NCI-H345 (cell line): ENCODE data around the gene TRPM3.

Experiments
- DNase-seq: peaks from one replicate; lab custom pipeline; 2025; lab: John Stamatoyannopoulos, UW

Gene TRPM3

DNA sequence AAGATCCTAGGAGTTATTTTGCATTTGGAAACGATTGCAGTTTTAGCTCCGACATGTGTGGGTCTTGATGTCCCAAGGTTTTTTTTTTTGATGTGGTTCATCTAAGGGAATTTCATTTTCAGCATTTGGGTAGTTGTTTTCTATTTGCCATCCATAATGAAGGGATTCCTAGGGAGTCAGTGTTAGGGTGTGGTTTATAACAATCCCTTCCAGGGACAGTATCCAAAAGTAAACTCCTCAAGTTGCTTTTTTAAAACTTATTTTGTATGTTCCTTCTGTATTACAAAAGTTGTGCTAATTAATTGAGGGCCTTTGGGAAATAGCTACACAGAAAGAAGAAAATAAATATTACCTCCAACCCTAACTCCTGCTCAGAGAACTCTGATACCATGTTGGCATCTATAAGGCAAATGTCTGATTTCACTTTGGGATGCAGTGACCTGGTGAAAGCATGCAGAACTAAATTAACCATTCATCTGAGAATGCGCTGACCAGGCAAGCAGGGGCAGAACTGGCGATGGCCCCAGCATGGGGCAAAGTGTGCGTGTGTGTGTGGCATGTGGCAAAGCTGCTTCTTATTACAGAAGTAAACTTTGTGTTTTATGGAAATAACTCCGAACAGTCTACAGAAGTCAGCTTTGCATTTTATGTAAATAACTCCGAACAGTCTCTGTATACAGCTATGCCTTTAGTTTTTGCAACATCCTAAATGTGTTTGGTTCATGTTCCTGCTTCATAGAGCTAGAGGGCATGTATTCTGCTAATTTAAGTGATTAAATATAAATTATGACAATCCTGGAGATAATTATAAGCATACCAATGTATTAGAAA, 237.2 kb downstream of the TRPM3 start:
- no peak for DNase-seq

DNA sequence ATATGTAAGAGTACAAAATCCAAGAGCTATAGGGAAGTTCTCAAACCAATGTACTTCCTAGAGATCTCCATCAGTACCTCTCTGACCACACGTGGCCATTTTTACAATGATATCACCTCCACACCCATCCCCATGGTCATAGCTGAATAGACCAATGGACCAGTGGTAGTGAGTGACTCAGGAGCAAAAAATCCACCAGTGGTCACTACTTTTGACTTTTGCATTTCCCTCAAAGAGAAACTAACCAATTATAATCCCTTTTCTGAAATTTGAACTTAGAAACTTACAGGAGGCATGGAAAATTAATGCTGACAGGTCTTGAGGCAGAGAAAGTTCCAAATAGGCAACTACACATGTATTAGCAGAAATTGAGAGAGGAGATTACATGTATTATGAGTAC, 238.4 kb downstream of the TRPM3 start:
- DNase-seq, result no peak

- DNase-seq, result no peak
Observed at GRCh38 chr9:70881333-70881732, 240.1 kb downstream of the TRPM3 start.

DNA sequence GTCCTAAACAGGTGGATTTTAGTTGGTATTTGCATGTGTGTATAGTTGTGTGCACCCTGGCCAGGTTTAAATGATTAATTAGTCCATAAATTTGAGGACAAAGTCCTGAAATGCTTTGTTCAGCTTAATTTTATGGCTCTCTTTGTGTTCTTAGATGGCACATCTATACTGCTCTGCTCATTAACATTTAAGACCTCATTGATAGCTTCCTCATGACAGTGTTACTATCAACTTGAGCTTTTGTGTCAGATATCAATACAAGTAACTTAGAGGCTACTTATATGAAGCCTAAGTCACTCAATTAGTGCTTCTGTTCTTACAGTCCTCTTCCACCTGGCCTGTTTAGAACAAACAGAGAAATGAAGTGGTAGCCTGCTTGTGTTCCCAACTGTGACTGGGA, 240.9 kb downstream of the TRPM3 start:
- DNase-seq, result no peak

- DNase-seq, result no peak
Observed at GRCh38 chr9:70878576-70878975, 242.8 kb downstream of the TRPM3 start.

DNA sequence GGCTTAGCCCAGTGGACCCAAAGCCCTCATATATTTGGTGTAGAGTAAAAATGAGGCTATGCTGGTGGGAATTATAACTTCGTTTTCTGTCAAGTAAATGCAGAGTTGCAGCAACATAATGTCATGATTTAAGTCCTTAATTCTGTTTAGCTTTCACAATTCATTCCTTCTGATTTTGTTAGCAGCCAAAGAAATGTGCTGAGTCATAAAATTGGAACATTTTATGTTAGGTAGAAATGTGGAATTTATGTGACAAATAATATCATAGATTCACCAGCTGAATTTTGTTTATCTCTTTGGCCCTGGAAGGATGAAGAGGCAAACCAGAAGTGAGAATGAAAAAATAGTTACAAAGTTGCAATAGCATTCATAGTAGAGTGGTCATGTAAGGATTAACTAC, 247.0 kb downstream of the TRPM3 start:
- DNase-seq, result no peak

DNA sequence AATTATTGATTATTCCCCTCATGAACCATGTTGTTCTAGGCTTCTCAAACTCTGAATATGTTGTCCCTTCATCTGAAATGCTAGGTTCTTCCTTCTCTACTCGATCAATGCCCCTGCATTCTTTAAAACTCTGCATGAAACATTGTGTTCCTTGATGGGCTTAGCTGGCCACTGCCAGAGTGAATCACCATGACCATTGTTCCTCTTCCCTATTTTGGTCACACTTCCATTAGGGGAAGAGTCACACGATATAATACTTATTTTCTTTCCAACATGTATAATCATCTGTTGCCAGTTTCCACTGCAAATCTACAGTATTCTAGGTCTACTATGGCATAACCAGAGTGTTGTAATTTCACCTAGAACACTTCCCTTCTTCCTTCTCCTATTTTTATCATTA, 247.9 kb downstream of the TRPM3 start:
- no peak for DNase-seq

- DNase-seq, result no peak
Observed at GRCh38 chr9:70868661-70869652, 252.5 kb downstream of the TRPM3 start.

DNA sequence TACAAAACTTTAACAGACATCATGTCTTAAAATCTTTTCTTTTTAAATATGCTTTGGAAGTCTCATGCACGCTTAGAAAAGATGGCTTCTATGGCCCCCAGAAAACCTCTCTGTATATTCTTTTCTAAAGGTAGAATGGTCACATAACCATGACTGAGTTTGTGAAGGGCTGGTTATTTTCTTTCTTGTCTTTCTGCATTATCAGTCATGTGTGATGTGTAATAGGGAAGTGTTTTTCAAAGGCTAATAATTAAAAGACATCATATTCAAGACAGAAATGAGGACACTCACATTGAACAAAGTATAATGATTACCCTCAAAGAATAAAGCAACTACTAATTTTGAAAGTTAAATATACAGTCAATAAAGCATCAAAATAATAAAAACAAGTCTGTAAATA, 253.4 kb downstream of the TRPM3 start:
- DNase-seq, result no peak

DNA sequence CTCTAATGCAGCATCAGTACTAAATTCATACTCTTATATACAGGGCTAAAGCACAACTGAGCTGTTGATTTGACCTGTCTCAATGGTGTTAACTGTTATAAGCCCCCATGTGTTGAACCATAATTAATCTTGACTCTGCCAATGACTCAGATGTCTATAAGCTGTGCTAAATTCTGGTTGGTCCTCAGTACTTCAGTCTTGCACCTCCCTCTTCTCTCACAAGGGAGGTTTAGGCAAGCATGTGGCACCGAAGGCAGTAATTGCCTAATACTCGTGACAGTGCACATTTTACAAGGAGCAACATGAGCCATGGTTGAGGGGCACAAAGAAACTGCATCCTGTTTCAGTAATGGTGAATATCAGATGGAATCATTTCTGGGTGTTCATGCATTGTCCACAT, 255.9 kb downstream of the TRPM3 start:
- no peak for DNase-seq

DNA sequence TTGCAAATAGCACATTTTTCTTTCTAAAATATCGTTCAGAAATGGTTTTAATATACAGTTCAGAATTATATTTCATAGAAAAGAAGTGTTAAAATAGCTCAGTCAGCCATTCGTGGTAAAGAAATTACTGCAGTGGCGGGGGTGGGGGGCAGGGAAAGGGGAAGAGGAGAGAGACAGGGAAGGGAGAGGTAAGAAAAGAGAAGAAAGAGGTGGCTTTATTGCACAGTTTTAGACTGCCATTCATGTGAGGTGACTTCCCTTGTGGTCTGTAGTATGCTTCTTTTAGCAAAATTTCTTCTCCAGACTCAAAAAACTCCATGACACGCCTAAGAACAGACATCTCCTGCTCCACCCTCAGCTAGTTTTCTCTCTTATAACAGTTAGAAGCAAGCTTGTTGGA, 259.6 kb downstream of the TRPM3 start:
- no peak for DNase-seq

GRCh38 chr9:70861376-70861775, 260.0 kb downstream of the TRPM3 start:
- DNase-seq, result no peak

- DNase-seq, result no peak
Observed at GRCh38 chr9:70859694-70860093, 261.7 kb downstream of the TRPM3 start.

DNA sequence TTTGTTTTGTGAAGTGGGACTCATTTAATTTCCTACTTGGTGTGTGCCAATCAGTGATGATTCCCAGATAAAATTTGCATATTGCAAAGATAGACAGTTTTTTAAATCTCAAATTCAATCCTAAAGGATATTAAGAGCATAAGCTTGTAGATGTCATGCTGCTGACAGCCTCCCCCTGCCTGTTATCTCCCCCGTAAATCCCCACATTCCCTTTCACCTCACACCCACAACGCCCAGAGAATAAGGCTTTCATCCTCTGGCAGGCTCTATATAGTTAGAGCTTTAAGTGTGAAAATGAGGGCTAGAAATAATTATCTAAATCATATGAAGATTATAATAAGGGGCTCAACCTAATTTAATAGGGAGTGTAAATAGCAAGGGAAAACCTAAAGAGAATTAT, 265.0 kb downstream of the TRPM3 start:
- DNase-seq, result no peak

- DNase-seq, result no peak
Observed at GRCh38 chr9:70852711-70853240, 268.6 kb downstream of the TRPM3 start.

DNA sequence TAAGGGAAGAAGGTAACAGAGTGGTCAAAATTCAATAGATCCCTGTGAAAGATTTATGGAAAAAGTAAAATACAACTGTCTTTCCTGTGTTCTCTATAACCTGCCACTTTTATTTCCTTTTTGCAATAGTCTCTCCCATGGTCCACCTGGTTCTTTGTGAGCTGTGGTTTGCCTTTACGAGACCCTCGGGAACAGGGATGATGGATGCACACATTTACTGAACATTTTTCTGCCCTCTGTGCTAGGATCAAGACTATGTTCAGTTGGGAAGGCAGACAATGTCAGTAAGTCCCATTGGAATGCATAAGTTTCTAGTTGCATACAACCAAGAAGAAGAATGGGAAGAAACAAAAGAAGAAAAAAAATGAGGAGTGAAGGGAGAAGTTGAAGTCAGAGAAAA, 281.2 kb downstream of the TRPM3 start:
- DNase-seq, result no peak

- no peak for DNase-seq
Observed at GRCh38 chr9:70835323-70835722, 286.1 kb downstream of the TRPM3 start.

DNA sequence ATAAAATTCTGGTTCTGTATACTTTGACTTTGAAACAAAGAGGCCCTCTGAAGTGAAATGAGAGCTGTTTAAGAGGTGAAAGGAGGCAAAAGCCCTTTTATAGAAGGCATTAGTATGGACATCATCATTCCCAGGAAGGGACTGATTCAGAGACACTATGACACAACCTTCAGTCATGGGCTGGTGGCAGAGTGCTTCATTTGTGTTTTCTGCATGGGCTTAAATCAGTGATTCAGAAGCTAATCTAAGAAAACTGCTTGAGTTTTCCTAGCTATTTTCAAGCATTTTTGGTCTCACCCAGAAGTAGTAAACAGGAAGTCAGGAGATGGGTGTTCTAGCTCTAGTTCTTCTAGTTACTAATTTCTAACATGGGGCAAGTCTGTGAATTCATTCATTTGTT, 288.9 kb downstream of the TRPM3 start:
- DNase-seq, result no peak

DNA sequence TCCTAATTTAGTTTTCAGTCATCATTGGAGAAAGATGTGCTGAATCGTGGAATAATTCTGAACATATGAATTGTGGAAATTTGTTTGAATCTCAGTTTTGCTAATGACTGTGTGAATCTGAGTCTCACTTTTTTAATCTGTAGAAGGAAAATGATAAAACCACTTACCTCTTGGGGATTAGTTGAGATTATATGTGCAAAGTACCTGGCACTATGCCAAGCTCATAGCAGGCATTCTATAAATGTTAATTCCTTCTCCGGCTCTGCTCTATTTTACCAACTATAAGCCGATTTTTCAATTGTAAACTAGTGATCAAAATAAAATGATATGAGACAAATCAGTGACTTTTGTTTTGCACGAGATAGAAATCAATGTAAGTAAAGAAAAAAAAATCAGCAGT, 290.8 kb downstream of the TRPM3 start:
- DNase-seq, result no peak

DNA sequence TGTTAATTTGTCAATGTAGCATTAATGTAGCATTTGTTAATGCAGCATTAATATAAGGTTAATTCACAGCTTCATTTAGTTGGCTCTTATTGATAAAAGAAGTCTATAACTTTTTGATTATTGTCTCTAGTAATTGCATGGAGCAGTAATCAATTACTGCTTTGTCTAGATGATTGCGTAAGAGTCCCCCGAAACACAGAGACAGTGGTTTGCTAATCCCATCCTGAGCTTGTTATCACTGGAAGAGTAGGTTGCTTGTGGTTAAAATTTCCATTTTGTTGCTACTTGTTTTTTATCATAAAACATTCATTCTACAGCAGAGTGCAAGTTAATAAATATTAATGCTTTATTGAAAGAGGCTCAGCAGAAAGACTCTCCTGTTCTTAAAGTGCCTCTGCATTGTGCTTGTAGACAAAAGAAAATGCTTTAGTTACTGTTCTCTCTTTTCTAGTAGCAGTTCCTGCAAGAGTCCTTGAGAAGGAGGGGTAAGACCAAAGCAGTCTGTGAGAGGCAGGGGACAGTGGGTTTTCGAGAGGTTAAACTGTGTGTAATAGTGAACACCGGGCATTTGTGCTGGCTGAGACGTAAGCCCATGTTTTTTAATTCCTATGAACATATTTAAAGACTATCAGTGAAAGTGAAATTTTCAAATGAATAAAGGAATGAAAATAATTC, 291.7 kb downstream of the TRPM3 start:
- DNase-seq, result no peak

- no peak for DNase-seq
Observed at GRCh38 chr9:70826562-70826961, 294.9 kb downstream of the TRPM3 start.

GRCh38 chr9:70823284-70823683, 298.1 kb downstream of the TRPM3 start:
- DNase-seq, result no peak
